Measurements from ENCODE around the gene TSPAN9. TPM values are rescaled to one million over a fixed set of nuclear protein-coding genes. Genes with fewer than 3 reads are reported as not detected.

Gene TSPAN9
- total RNA-seq, 1 experiment from 2014 or later: 9.6 TPM

DNA sequence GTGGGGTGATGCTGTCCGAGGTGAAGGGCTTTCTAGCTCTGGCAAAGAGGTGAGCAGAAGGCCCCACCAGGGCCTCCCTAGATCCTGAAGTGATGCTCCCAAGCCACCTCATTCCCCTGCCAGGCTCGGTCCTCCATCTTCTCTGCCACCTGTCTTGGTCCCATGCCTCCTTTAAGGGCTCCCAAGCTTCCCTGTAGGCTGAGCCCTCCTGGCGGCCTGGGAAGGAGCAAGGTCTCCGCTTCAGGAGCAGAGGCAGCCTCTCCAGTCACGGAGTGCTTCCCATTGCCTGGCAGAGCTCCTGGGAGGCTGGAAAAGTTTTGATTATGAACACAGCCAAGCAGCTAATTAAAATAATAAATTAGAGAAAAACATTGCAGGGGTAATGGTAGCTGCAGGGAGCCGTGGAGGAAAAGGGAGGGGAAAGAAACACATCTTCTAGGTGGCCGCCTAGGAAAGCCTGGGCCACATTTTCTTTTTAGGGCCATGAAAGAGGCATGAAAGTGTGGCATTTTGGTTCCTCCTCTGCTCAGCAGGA lies 253.9 kb downstream of the TSPAN9 start:
- Histone ChIP-seq H3K9me2 (ENCODE audit: insufficient read depth) (no peaks in the 10 kb centered on the region), H2AFZ (no peak overlapping the region), H3K79me2 (ENCODE audit: low read depth) (no peaks in the 10 kb centered on the region), H4K20me1 (ENCODE audit: insufficient read depth) (no peaks in the 10 kb centered on the region; the same call in 1 of the 2 replicates), H3K4me1 (replicated peaks; ENCODE audit: insufficient read depth) (no peaks in the 10 kb centered on the region), H3K9me3 (ENCODE audit: insufficient read depth, low read depth) (no peaks in the 10 kb centered on the region), H3K27me3 (ENCODE audit: insufficient read depth, low read depth) (peaks cover 96% of the 10 kb centered on the region), H3F3A (ENCODE audit: insufficient read depth, low read depth) (no peaks in the 10 kb centered on the region), H3K4me3 (no peak overlapping the region), H3K27ac (no peak overlapping the region), H3K36me3 (ENCODE audit: low read depth) (no peaks in the 10 kb centered on the region), H3K4me2 (no peak overlapping the region)
- BruUV-seq (replicated peaks): no TSS peak
- ChIA-PET POLR2A (ENCODE audit: unreplicated experiment) (no interaction called here), CTCF (no interaction called here)
- intact Hi-C loops (cut with micrococcal nuclease; ENCODE audit: unreplicated experiment): no loop called here
- no peak for DNase-seq
- TF ChIP-seq EZH2 (IDR thresholded peaks at IDR 0.05; ENCODE audit: low read depth) (no peak), CTCF (conservative IDR thresholded peaks at IDR 0.05) (no peak)

- TF ChIP-seq CTCF (conservative IDR thresholded peaks at IDR 0.05) (no peak), EZH2 (IDR thresholded peaks at IDR 0.05; ENCODE audit: low read depth) (no peak)
- no peak for DNase-seq
These were observed 255.0 kb downstream of the TSPAN9 start for GRCh38 chr12:3332188-3332587.

GRCh38 chr12:3333583-3333982 lies 256.4 kb downstream of the TSPAN9 start:
- H3K4me2 ChIP-seq: no peak overlapping the region
- CTCF ChIA-PET: no interaction called here

More at GRCh38 chr12:3332188-3332587, 255.0 kb downstream of the TSPAN9 start:
- Histone ChIP-seq H3K4me2 (no peak overlapping the region), H3K36me3 (ENCODE audit: low read depth) (no peaks in the 10 kb centered on the region), H3K4me3 (no peak overlapping the region), H3K9me3 (ENCODE audit: insufficient read depth, low read depth) (no peaks in the 10 kb centered on the region), H3K27me3 (ENCODE audit: insufficient read depth, low read depth) (peaks cover 96% of the 10 kb centered on the region), H4K20me1 (ENCODE audit: insufficient read depth) (no peaks in the 10 kb centered on the region; the same call in 1 of the 2 replicates), H3K79me2 (ENCODE audit: low read depth) (no peaks in the 10 kb centered on the region), H3K27ac (no peak overlapping the region), H3K4me1 (replicated peaks; ENCODE audit: insufficient read depth) (no peaks in the 10 kb centered on the region), H3K9me2 (ENCODE audit: insufficient read depth) (no peaks in the 10 kb centered on the region), H3F3A (ENCODE audit: insufficient read depth, low read depth) (no peaks in the 10 kb centered on the region), H2AFZ (no peak overlapping the region)
- POLR2A ChIA-PET (ENCODE audit: unreplicated experiment): no interaction called here
- no TSS peak for BruUV-seq (replicated peaks)
- CTCF ChIA-PET: no interaction called here
- intact Hi-C loops (cut with micrococcal nuclease; ENCODE audit: unreplicated experiment): no loop called here

More at GRCh38 chr12:3333583-3333982, 256.4 kb downstream of the TSPAN9 start:
- H3K9me3 ChIP-seq (ENCODE audit: insufficient read depth, low read depth): no peaks in the 10 kb centered on the region
- peak in 1 of 2 experiments; percentile 25 for DNase-seq
- no peak overlapping the region for H2AFZ ChIP-seq
- H3K27me3 ChIP-seq (ENCODE audit: insufficient read depth, low read depth): peaks cover 97% of the 10 kb centered on the region
- H3K79me2 ChIP-seq (ENCODE audit: low read depth): no peaks in the 10 kb centered on the region
- no peaks in the 10 kb centered on the region for H4K20me1 ChIP-seq (ENCODE audit: insufficient read depth)
- no peak overlapping the region for H3K27ac ChIP-seq
- H3K4me3 ChIP-seq: no peak overlapping the region
- no peaks in the 10 kb centered on the region for H3K9me2 ChIP-seq (ENCODE audit: insufficient read depth)
- H3F3A ChIP-seq (ENCODE audit: insufficient read depth, low read depth): no peaks in the 10 kb centered on the region
- no peaks in the 10 kb centered on the region for H3K4me1 ChIP-seq (replicated peaks; ENCODE audit: insufficient read depth)
- intact Hi-C loops (cut with micrococcal nuclease; ENCODE audit: unreplicated experiment): no loop called here
- POLR2A ChIA-PET (ENCODE audit: unreplicated experiment): no interaction called here
- no TSS peak for BruUV-seq (replicated peaks)
- TF ChIP-seq CTCF (conservative IDR thresholded peaks at IDR 0.05) (0 out of 2 replicates have a peak, but pooled peaks have one; percentile 13), EZH2 (IDR thresholded peaks at IDR 0.05; ENCODE audit: low read depth) (no peak)
- no peaks in the 10 kb centered on the region for H3K36me3 ChIP-seq (ENCODE audit: low read depth)
